WTC11 (cell line): ENCODE measurements around the gene KIF2A. TPM values are rescaled to one million over a fixed set of nuclear protein-coding genes. Genes with fewer than 3 reads are reported as not detected.
A peak's percentile ranks its signal among the peaks of the same experiment; 100 is the strongest.

ENCODE experiments used
- ATAC-seq: fragments of 200-7000 bp; cut with Tn5 transposase; 2 replicates; pipeline ENCODE4 v1.10.0; 2021; ENCODE audit warnings: mild to moderate bottlenecking, moderate library complexity
- CTCF ChIA-PET: fragments of 300-600 bp; sonication (Branson Sonifier 250); formaldehyde crosslinking; loops from one replicate; lab custom pipeline; 2021; ENCODE audit warnings: antibody characterized with exemption; lab: Charles Lee
- POLR2A ChIA-PET: fragments of 350-600 bp; sonication (Branson Sonifier 250); formaldehyde crosslinking; loops from one replicate; lab custom pipeline; 2021; ENCODE audit warnings: antibody characterized with exemption; lab: Charles Lee
- DNase-seq: peaks from one replicate; pipeline ENCODE4 v3.0.0; 2021; ENCODE audit warnings: low spot score
- H3K27ac Mint-ChIP-seq: 2 replicates; pipeline ENCODE4 v1.8.0; 2021; ENCODE audit warnings: mixed read lengths
- H3K27me3 Mint-ChIP-seq: 2 replicates; pipeline ENCODE4 v1.8.0; 2021; ENCODE audit warnings: low read depth, mild to moderate bottlenecking, moderate library complexity, mixed read lengths
- H3K36me3 Mint-ChIP-seq: 2 replicates; pipeline ENCODE4 v1.8.0; 2021; ENCODE audit warnings: mixed read lengths
- H3K4me1 Mint-ChIP-seq: 2 replicates; pipeline ENCODE4 v1.8.0; 2022; ENCODE audit warnings: mixed read lengths
- H3K4me3 Mint-ChIP-seq: 2 replicates; pipeline ENCODE4 v1.8.0; 2021; ENCODE audit warnings: mild to moderate bottlenecking, moderate library complexity, mixed read lengths
- H3K9me3 Mint-ChIP-seq: 2 replicates; pipeline ENCODE4 v1.8.0; 2021; ENCODE audit warnings: mixed read lengths
- CREB1 ChIP-seq: sonication (generic); formaldehyde crosslinking; IDR thresholded peaks from 2 replicates; pipeline ENCODE4 v1.8.0; 2023; ENCODE audit warnings: mild to moderate bottlenecking, missing genetic modification reagents
- FOXJ3 ChIP-seq: sonication (generic); formaldehyde crosslinking; IDR thresholded peaks from 2 replicates; pipeline ENCODE4 v1.9.0; 2021; ENCODE audit warnings: missing genetic modification reagents, mild to moderate bottlenecking, borderline replicate concordance
- FOXP1 ChIP-seq: sonication (generic); formaldehyde crosslinking; IDR thresholded peaks from 2 replicates; pipeline ENCODE4 v1.8.0; 2022; ENCODE audit warnings: missing genetic modification reagents, mild to moderate bottlenecking, moderate library complexity, borderline replicate concordance
- MXD4 ChIP-seq: fragments of 250-450 bp; sonication (Bioruptor Pico); IDR thresholded peaks from 2 replicates; pipeline ENCODE4 v1.8.0; 2021; ENCODE audit warnings: mild to moderate bottlenecking, moderate library complexity, borderline replicate concordance
- NFATC4 ChIP-seq: fragments of 250-450 bp; sonication (Bioruptor Pico); IDR thresholded peaks from 2 replicates; pipeline ENCODE4 v1.9.0; 2021; ENCODE audit warnings: mild to moderate bottlenecking
- NFE2L1 ChIP-seq: sonication (generic); formaldehyde crosslinking; IDR thresholded peaks from 2 replicates; pipeline ENCODE4 v1.8.1; 2023; ENCODE audit warnings: missing genetic modification reagents
- NFYB ChIP-seq: sonication (generic); formaldehyde crosslinking; conservative IDR thresholded peaks from 2 replicates; pipeline ENCODE4 v1.8.0; 2022; ENCODE audit warnings: low read depth, missing genetic modification reagents
- NR2C2 ChIP-seq: sonication (generic); formaldehyde crosslinking; IDR thresholded peaks from 2 replicates; pipeline ENCODE4 v1.8.0; 2022; ENCODE audit warnings: mild to moderate bottlenecking, missing genetic modification reagents
- PRRX2 ChIP-seq: fragments of 250-450 bp; sonication (Bioruptor Pico); IDR thresholded peaks from 2 replicates; pipeline ENCODE4 v1.8.0; 2021; ENCODE audit warnings: mild to moderate bottlenecking
- RORB ChIP-seq: fragments of 250-450 bp; sonication (Bioruptor Pico); IDR thresholded peaks from 2 replicates; pipeline ENCODE4 v1.9.0; 2021; ENCODE audit warnings: mild to moderate bottlenecking
- TP53 ChIP-seq: sonication (generic); formaldehyde crosslinking; IDR thresholded peaks from 2 replicates; pipeline ENCODE4 v1.8.1; 2023; ENCODE audit warnings: mild to moderate bottlenecking, missing genetic modification reagents
- ZNF138 ChIP-seq: sonication (generic); formaldehyde crosslinking; conservative IDR thresholded peaks from 2 replicates; pipeline ENCODE4 v1.8.1; 2022; ENCODE audit warnings: mild to moderate bottlenecking, moderate library complexity, missing genetic modification reagents
- ZNF317 ChIP-seq: sonication (generic); formaldehyde crosslinking; IDR thresholded peaks from 2 replicates; pipeline ENCODE4 v1.8.1; 2023; ENCODE audit warnings: low read depth, mild to moderate bottlenecking, moderate library complexity, missing genetic modification reagents, borderline replicate concordance
- ZNF416 ChIP-seq: fragments of 250-450 bp; sonication (Bioruptor Pico); IDR thresholded peaks from 2 replicates; pipeline ENCODE4 v1.9.0; 2021; ENCODE audit warnings: mild to moderate bottlenecking, inconsistent platforms
- total RNA-seq: library from RNA; stranded (reverse); gene quantifications from 3 replicates; pipeline ENCODE4 v1.2.3, GENCODE V29; 2021
- TF ChIP-seq, protein P1 (sequence below): sonication (generic); formaldehyde crosslinking; IDR thresholded peaks from 2 replicates; pipeline ENCODE4 v1.8.1; 2023; ENCODE audit warnings: mild to moderate bottlenecking, missing genetic modification reagents
- TF ChIP-seq, protein P2 (sequence below): sonication (generic); formaldehyde crosslinking; IDR thresholded peaks from 2 replicates; pipeline ENCODE4 v1.8.1; 2022; ENCODE audit warnings: missing genetic modification reagents, borderline replicate concordance
- TF ChIP-seq, protein P3 (sequence below): sonication (generic); formaldehyde crosslinking; conservative IDR thresholded peaks from 2 replicates; pipeline ENCODE4 v1.8.1; 2022; ENCODE audit warnings: mild to moderate bottlenecking, missing genetic modification reagents
- TF ChIP-seq, protein P4 (sequence below): sonication (generic); formaldehyde crosslinking; IDR thresholded peaks from 2 replicates; pipeline ENCODE4 v1.8.1; 2022; ENCODE audit warnings: mild to moderate bottlenecking, moderate library complexity, missing genetic modification reagents
- TF ChIP-seq, protein P5 (sequence below): sonication (generic); formaldehyde crosslinking; IDR thresholded peaks from 2 replicates; pipeline ENCODE4 v1.8.0; 2023; ENCODE audit warnings: mild to moderate bottlenecking, missing genetic modification reagents
- TF ChIP-seq, protein P6 (sequence below): sonication (generic); formaldehyde crosslinking; IDR thresholded peaks from 2 replicates; pipeline ENCODE4 v1.8.1; 2022; ENCODE audit warnings: mild to moderate bottlenecking, missing genetic modification reagents, moderate library complexity, borderline replicate concordance
- TF ChIP-seq, protein P7 (sequence below): sonication (generic); formaldehyde crosslinking; IDR thresholded peaks from 2 replicates; pipeline ENCODE4 v1.8.0; 2022; ENCODE audit warnings: mild to moderate bottlenecking, missing genetic modification reagents

The KIF2A gene
- total RNA-seq, 1 experiment from 2014 or later = 77.8 TPM

DNA sequence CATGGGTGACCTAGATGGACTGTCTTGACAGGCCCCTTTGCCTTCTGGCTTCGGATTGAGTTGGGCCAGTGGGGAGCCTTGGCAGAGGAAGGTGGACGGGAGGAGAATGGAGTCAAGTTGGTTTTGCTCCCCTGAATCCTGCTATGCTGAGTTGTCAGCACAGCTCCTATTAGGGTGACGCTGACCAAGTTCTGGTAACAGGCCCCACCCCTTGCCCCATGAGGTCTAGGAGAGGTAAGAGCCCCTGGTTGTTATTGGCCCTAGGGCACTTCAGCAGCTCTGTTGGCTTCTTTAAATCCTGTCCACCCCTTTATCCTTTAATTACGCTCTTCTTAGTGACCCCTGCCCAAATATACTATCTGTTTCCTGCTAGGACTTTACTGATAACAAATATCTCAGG lies 39.4 kb upstream of the KIF2A start:
- POLR2A ChIA-PET = no interaction called here
- DNase-seq = no peak
- H3K9me3 Mint-ChIP-seq = peaks cover 5% of the 10 kb centered on the region
- no peaks in the 10 kb centered on the region for H3K27me3 Mint-ChIP-seq
- no peaks in the 10 kb centered on the region for H3K36me3 Mint-ChIP-seq
- no peak overlapping the region for H3K27ac Mint-ChIP-seq
- ATAC-seq = peak; percentile 39; the same call in 1 of the 2 replicates
- CTCF ChIA-PET = no interaction called here
- no peak overlapping the region for H3K4me3 Mint-ChIP-seq
- TF ChIP-seq, protein P1, sequence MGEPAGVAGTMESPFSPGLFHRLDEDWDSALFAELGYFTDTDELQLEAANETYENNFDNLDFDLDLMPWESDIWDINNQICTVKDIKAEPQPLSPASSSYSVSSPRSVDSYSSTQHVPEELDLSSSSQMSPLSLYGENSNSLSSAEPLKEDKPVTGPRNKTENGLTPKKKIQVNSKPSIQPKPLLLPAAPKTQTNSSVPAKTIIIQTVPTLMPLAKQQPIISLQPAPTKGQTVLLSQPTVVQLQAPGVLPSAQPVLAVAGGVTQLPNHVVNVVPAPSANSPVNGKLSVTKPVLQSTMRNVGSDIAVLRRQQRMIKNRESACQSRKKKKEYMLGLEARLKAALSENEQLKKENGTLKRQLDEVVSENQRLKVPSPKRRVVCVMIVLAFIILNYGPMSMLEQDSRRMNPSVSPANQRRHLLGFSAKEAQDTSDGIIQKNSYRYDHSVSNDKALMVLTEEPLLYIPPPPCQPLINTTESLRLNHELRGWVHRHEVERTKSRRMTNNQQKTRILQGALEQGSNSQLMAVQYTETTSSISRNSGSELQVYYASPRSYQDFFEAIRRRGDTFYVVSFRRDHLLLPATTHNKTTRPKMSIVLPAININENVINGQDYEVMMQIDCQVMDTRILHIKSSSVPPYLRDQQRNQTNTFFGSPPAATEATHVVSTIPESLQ (CRISPR knock-in tag) = no peak
- TF ChIP-seq, protein P2, sequence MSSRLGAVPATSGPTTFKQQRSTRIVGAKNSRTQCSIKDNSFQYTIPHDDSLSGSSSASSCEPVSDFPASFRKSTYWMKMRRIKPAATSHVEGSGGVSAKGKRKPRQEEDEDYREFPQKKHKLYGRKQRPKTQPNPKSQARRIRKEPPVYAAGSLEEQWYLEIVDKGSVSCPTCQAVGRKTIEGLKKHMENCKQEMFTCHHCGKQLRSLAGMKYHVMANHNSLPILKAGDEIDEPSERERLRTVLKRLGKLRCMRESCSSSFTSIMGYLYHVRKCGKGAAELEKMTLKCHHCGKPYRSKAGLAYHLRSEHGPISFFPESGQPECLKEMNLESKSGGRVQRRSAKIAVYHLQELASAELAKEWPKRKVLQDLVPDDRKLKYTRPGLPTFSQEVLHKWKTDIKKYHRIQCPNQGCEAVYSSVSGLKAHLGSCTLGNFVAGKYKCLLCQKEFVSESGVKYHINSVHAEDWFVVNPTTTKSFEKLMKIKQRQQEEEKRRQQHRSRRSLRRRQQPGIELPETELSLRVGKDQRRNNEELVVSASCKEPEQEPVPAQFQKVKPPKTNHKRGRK (CRISPR knock-in tag) = no peak
- TF ChIP-seq, protein P3, sequence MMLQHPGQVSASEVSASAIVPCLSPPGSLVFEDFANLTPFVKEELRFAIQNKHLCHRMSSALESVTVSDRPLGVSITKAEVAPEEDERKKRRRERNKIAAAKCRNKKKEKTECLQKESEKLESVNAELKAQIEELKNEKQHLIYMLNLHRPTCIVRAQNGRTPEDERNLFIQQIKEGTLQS = no peak
- TF ChIP-seq TP53 (CRISPR knock-in tag) (no peak), ZNF416 (CRISPR knock-in tag) (no peak), NFYB (no peak), RORB (CRISPR knock-in tag) (no peak), CREB1 (CRISPR knock-in tag) (no peak), FOXP1 (no peak), PRRX2 (CRISPR knock-in tag) (no peak), ZNF317 (no peak), NFATC4 (no peak)
- TF ChIP-seq, protein P4, sequence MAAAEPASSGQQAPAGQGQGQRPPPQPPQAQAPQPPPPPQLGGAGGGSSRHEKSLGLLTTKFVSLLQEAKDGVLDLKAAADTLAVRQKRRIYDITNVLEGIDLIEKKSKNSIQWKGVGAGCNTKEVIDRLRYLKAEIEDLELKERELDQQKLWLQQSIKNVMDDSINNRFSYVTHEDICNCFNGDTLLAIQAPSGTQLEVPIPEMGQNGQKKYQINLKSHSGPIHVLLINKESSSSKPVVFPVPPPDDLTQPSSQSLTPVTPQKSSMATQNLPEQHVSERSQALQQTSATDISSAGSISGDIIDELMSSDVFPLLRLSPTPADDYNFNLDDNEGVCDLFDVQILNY (CRISPR knock-in tag) = no peak
- TF ChIP-seq, all 79 proteins: peak for 0
- peaks cover 12% of the 10 kb centered on the region for H3K4me1 Mint-ChIP-seq

DNA sequence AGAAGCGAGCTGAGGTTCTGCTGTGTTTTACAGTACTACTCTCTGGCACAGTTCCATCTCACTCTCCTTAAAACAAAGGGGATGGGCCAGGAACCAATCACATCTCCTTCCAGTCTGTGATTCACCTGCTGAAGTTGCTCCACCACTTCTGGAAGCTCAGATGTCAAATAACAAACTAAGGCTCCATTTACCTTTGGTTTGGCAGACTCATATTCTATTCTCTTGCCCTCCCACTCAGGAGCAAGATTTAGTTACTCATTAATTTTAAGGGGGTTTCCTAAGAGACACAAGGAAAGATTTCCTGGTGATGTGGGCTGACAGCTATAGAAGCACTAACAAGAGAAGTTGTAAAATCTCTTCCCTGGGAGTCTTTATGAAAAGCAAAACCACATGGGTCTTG lies 37.8 kb upstream of the KIF2A start:
- Mint-ChIP-seq H3K36me3 (no peaks in the 10 kb centered on the region), H3K4me1 (peaks cover 12% of the 10 kb centered on the region), H3K27me3 (no peaks in the 10 kb centered on the region), H3K27ac (no peak overlapping the region), H3K4me3 (no peak overlapping the region), H3K9me3 (peaks cover 5% of the 10 kb centered on the region)
- ATAC-seq (peak; percentile 76), DNase-seq (no peak)
- POLR2A ChIA-PET = no interaction called here
- CTCF ChIA-PET = no interaction called here
- TF ChIP-seq NR2C2 = no peak
- no peak for TF ChIP-seq NFE2L1 (CRISPR knock-in tag)
- TF ChIP-seq, protein P5, sequence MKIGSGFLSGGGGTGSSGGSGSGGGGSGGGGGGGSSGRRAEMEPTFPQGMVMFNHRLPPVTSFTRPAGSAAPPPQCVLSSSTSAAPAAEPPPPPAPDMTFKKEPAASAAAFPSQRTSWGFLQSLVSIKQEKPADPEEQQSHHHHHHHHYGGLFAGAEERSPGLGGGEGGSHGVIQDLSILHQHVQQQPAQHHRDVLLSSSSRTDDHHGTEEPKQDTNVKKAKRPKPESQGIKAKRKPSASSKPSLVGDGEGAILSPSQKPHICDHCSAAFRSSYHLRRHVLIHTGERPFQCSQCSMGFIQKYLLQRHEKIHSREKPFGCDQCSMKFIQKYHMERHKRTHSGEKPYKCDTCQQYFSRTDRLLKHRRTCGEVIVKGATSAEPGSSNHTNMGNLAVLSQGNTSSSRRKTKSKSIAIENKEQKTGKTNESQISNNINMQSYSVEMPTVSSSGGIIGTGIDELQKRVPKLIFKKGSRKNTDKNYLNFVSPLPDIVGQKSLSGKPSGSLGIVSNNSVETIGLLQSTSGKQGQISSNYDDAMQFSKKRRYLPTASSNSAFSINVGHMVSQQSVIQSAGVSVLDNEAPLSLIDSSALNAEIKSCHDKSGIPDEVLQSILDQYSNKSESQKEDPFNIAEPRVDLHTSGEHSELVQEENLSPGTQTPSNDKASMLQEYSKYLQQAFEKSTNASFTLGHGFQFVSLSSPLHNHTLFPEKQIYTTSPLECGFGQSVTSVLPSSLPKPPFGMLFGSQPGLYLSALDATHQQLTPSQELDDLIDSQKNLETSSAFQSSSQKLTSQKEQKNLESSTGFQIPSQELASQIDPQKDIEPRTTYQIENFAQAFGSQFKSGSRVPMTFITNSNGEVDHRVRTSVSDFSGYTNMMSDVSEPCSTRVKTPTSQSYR (CRISPR knock-in tag) = no peak
- TF ChIP-seq, protein P6, sequence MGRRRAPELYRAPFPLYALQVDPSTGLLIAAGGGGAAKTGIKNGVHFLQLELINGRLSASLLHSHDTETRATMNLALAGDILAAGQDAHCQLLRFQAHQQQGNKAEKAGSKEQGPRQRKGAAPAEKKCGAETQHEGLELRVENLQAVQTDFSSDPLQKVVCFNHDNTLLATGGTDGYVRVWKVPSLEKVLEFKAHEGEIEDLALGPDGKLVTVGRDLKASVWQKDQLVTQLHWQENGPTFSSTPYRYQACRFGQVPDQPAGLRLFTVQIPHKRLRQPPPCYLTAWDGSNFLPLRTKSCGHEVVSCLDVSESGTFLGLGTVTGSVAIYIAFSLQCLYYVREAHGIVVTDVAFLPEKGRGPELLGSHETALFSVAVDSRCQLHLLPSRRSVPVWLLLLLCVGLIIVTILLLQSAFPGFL (CRISPR knock-in tag) = no peak
- no peak for TF ChIP-seq CREB1 (CRISPR knock-in tag)
- no peak for TF ChIP-seq MXD4
- TF ChIP-seq TP53 (CRISPR knock-in tag) = no peak
- TF ChIP-seq, protein P7, sequence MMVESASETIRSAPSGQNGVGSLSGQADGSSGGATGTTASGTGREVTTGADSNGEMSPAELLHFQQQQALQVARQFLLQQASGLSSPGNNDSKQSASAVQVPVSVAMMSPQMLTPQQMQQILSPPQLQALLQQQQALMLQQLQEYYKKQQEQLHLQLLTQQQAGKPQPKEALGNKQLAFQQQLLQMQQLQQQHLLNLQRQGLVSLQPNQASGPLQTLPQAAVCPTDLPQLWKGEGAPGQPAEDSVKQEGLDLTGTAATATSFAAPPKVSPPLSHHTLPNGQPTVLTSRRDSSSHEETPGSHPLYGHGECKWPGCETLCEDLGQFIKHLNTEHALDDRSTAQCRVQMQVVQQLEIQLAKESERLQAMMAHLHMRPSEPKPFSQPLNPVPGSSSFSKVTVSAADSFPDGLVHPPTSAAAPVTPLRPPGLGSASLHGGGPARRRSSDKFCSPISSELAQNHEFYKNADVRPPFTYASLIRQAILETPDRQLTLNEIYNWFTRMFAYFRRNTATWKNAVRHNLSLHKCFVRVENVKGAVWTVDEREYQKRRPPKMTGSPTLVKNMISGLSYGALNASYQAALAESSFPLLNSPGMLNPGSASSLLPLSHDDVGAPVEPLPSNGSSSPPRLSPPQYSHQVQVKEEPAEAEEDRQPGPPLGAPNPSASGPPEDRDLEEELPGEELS (CRISPR knock-in tag) = no peak
- no peak for TF ChIP-seq ZNF138 (CRISPR knock-in tag)
- TF ChIP-seq FOXJ3 (CRISPR knock-in tag) = no peak
